Heart left ventricle (tissue), 16 donors: ENCODE data around the gene CUX1. TPM values are rescaled to one million over a fixed set of nuclear protein-coding genes. Genes with fewer than 3 reads are reported as not detected.

Source experiments
- ATAC-seq, 4 donors: fragments of 200-7000 bp; cut with Tn5 transposase; one replicate each; pipeline ENCODE4 v1.9.1; 2020 to 2022; ENCODE audit warnings: moderate library complexity in 4 of 4, mild to moderate bottlenecking in 3 of 4, moderate number of reproducible peaks in 1 of 4
- DNase-seq, 5 donors: peaks; one replicate each; pipeline ENCODE4 v3.0.0-alpha.2; 2020
- H3K27ac ChIP-seq, 12 donors: fragments of 200-600 bp; sonication (generic) in 4 of 12; one replicate each; pipeline versions ENCODE4 v1.5.0 to v1.8.0; 2016 to 2022; ENCODE audit warnings: mild to moderate bottlenecking in 2 of 12
- H3K27me3 ChIP-seq, 9 donors: fragments of 200-600 bp; sonication (generic) in 2 of 9; one replicate each; pipeline versions ENCODE4 v1.5.1 to v1.8.0; 2016 to 2022; ENCODE audit warnings: mild to moderate bottlenecking in 3 of 9
- H3K36me3 ChIP-seq, 9 donors: fragments of 200-600 bp; sonication (generic) in 2 of 9; one replicate each; pipeline versions ENCODE4 v1.5.0 to v1.8.0; 2018 to 2022; ENCODE audit warnings: mild to moderate bottlenecking in 2 of 9
- H3K4me1 ChIP-seq, 12 donors: fragments of 200-600 bp; sonication (generic) in 4 of 12; one replicate each; pipeline versions ENCODE4 v1.5.0 to v1.8.0; 2016 to 2022; ENCODE audit warnings: mild to moderate bottlenecking in 3 of 12
- H3K4me3 ChIP-seq, 12 donors: fragments of 200-600 bp; sonication (generic) in 4 of 12; one replicate each; pipeline versions ENCODE4 v1.5.0 to v1.8.0; 2017 to 2022; ENCODE audit warnings: mild to moderate bottlenecking in 9 of 12, moderate library complexity in 4 of 12
- H3K9me3 ChIP-seq, 12 donors: fragments of 200-600 bp; sonication (generic) in 4 of 12; one replicate each; pipeline versions ENCODE4 v1.5.0 to v1.8.0; 2016 to 2022; ENCODE audit warnings: mild to moderate bottlenecking in 1 of 12
- POLR2A ChIP-seq, 2 donors: fragments of 450-650 bp; IDR thresholded peaks; one replicate each; pipeline ENCODE4 v1.6.1; 2017; ENCODE audit warnings: antibody characterized with exemption in 2 of 2, mild to moderate bottlenecking in 2 of 2, moderate library complexity in 2 of 2
- WGBS, 4 donors: extraction: QIAGEN DNeasy Blood & Tissue Kit in 2 of 4; methylation state at CpG; one replicate each; pipeline versions ENCODE4 v1.1.5 to v1.1.7; 2013 to 2018; 5-methylcytosine and 5-hydroxymethylcytosine counted together
- intact Hi-C, 10 donors: fragments of 100-400 bp; cut with DNase I; formaldehyde crosslinking; loops; one replicate each; pipeline versions ENCODE4 v1.11.1 to v1.14.2; 2022
- polyA plus RNA-seq, 2 donors: library from polyadenylated mRNA; stranded (reverse); fragments of 200-250 nt; gene quantifications; one replicate each; pipeline ENCODE4 v1.2.3, GENCODE V29; 2013
- total RNA-seq, 9 donors: library from RNA; depleted of rRNA in 2 of 9; stranded (reverse); fragments of >200 nt in 2 of 9; fragmentation: NEBNext Ultra II Directional in 3 of 9; extraction: Animal tissue kit (Norgen Biotek cat#: 25700) in 3 of 9; gene quantifications; one replicate each; pipeline versions ENCODE4 v1.1.0 to v1.2.4, GENCODE V29; 2016 to 2023
- TF ChIP-seq, protein P1 (sequence below), 12 donors: fragments of 200-600 bp; sonication (generic) in 4 of 12; IDR thresholded peaks; one replicate each; pipeline versions ENCODE4 v1.5.0 to v1.8.0; 2018 to 2022; ENCODE audit warnings: antibody characterized with exemption in 12 of 12, mild to moderate bottlenecking in 5 of 12
- donor health status: ischemic (EF 13 %, LVEDD 7.1; RV severe dilation, severe dysfunction).
- donor health status: healthy with polysubstance abuse.
- donor health status: DM: no; HTN: yes; CAD: no.
- donor health status: DM: no; HTN: no; CAD: no.
- donor health status: ischemic (EF 25% LVEDD 6.9; RV normal size, moderate dysfunction).
- donor health status: ischemic (EF 25% LVEDD 5.7; RV mildly dilated, moderate dysfunction).
- donor health status: healthy.
- donor health status: DM: yes; HTN: yes; CAD: no.
- donor health status: ischemic (EF 35%, LVEDD 5.7; RV mildly dilated, moderate dysfunction).
- donor health status: nonischemic (EF 11% LVEDD 7.7; RV severe dilation, severe dysfunction).
- donor health status: DM: yes; HTN: yes; CAD: no.
- donor health status: PGD.
- donor health status: ischemic (EF 29% LVEDD 5.4; RV normal size, mild dysfunction).
- donor health status: nonischemic (EF 23%, LVEDD 6.1; RV moderate dilation, normal function).

CUX1 gene
- total and polyA plus RNA-seq, 11 donors = 51.9 to 173 (median 122) TPM

DNA sequence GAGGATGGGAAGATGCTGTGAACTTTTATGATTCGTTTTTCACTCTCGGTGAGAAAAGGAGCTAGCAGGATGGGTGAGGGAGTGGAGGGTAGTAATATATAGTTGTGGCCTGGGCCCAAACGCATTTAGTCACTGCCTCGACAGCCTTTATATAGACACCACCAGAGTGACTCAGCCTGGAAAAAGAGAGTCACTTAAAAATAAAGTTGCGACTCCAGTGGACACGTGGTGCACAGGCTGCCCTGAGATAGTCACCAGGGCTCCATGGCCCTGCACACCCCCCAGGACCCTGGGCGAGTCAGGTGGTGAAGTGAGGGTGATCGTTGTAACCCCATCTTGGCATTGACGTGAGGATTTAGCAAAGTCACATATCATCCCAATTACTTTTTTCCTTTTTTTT lies 106.7 kb downstream of the CUX1 start:
- Histone ChIP-seq H3K27ac (peak overlapping the region in 11 of 12 donors; percentile 15 to 90 (median 81)), H3K4me3 (no peak overlapping the region), H3K36me3 (peaks cover 0 to 3% (median 0%) of the 10 kb centered on the region in 9 donors), H3K4me1 (peaks cover 0 to 46% (median 24%) of the 10 kb centered on the region in 12 donors), H3K9me3 (no peaks in the 10 kb centered on the region), H3K27me3 (no peaks in the 10 kb centered on the region)
- DNase-seq (peak in 4 of 5 donors; percentile 49 to 74 (median 62)), ATAC-seq (peak; percentile 84 to 93 (median 90))
- 38 to 56% (median 42%) methylated on average over 9 of the region's 9 CpGs for WGBS, 4 donors
- intact Hi-C loops = loop anchor here in 1 of 10 donors (1.0 kb wide), 1 partner anchor 11 kb away; no protein-coding TSS in a partner anchor
- peak in 1 of 2 donors; percentile 31 for TF ChIP-seq POLR2A (IDR thresholded peaks at IDR 0.05)
- TF ChIP-seq, protein P1, sequence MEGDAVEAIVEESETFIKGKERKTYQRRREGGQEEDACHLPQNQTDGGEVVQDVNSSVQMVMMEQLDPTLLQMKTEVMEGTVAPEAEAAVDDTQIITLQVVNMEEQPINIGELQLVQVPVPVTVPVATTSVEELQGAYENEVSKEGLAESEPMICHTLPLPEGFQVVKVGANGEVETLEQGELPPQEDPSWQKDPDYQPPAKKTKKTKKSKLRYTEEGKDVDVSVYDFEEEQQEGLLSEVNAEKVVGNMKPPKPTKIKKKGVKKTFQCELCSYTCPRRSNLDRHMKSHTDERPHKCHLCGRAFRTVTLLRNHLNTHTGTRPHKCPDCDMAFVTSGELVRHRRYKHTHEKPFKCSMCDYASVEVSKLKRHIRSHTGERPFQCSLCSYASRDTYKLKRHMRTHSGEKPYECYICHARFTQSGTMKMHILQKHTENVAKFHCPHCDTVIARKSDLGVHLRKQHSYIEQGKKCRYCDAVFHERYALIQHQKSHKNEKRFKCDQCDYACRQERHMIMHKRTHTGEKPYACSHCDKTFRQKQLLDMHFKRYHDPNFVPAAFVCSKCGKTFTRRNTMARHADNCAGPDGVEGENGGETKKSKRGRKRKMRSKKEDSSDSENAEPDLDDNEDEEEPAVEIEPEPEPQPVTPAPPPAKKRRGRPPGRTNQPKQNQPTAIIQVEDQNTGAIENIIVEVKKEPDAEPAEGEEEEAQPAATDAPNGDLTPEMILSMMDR (IDR thresholded peaks at IDR 0.05) = no peak

- no peak for ATAC-seq
- peak overlapping the region in 8 of 12 donors; percentile 27 to 84 (median 48) for H3K27ac ChIP-seq
- peaks cover 0 to 50% (median 24%) of the 10 kb centered on the region in 12 donors for H3K4me1 ChIP-seq
Measured at GRCh38 chr7:101926265-101926664, 108.8 kb downstream of the CUX1 start.

DNA sequence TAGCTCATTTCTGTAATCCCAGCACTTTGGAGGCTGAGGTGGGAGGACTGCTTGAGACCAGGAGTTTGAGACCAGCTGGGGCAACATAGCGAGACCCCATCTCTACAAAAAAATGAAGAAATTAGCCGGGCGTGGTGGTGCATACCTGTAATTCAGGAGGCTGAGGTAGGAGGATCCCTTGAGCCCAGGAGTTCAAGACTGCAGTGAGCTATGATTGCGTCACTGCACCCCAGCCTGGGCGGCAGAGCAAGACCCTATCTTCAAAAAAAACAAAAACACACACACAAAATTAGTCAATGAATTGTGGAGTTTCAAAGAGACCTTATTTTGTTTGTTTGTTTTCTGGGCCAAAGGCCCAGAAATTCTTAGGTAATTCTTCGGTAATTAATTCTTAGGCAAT lies 110.0 kb downstream of the CUX1 start:
- peak in 1 of 5 donors; percentile 14 for DNase-seq
- WGBS, 4 donors = 87 to 90% (median 88%) methylated on average over 6 of the region's 6 CpGs
- Histone ChIP-seq H3K4me1 (peaks cover 0 to 43% (median 24%) of the 10 kb centered on the region in 12 donors), H3K27me3 (no peaks in the 10 kb centered on the region), H3K36me3 (no peaks in the 10 kb centered on the region), H3K27ac (peak overlapping the region in 10 of 12 donors; percentile 45 to 77 (median 66)), H3K9me3 (no peaks in the 10 kb centered on the region), H3K4me3 (peak overlapping the region in 4 of 12 donors; percentile 10 to 36 (median 24))
- no peak for ATAC-seq
- intact Hi-C loops = no loop called here
- TF ChIP-seq, protein P1 (IDR thresholded peaks at IDR 0.05) = no peak
- TF ChIP-seq POLR2A (IDR thresholded peaks at IDR 0.05) = no peak

More at GRCh38 chr7:101926265-101926664, 108.8 kb downstream of the CUX1 start:
- intact Hi-C loops = no loop called here
- TF ChIP-seq, protein P1 (IDR thresholded peaks at IDR 0.05) = no peak
- no peak for TF ChIP-seq POLR2A (IDR thresholded peaks at IDR 0.05)
- DNase-seq = peak in 1 of 5 donors; percentile 14
- Histone ChIP-seq H3K27me3 (no peaks in the 10 kb centered on the region), H3K9me3 (no peaks in the 10 kb centered on the region), H3K36me3 (no peaks in the 10 kb centered on the region), H3K4me3 (no peak overlapping the region)
- 84 to 92% (median 88%) methylated on average over 3 of the region's 3 CpGs for WGBS, 4 donors

DNA sequence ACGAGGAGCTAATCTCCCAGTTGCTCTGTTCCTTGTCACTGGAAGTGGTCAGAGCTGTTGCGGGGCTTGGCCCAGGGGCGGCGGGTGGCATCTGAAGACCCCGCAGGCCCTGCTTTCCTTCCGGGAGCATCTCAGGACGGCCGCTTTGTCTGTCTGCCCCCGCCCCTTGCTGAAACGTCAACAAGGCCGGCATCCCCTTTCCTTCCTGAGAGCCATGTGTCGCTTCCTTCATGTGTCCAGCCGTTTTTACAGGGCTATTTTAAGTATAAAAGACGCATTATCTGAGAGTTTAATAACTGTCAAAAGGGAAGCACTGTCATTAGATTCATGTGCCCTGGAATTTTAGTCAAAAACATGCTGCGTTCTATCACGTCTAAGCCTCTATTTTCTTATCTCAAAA lies 110.4 kb downstream of the CUX1 start:
- intact Hi-C loops = no loop called here
- TF ChIP-seq, protein P1 (IDR thresholded peaks at IDR 0.05) = no peak
- TF ChIP-seq POLR2A (IDR thresholded peaks at IDR 0.05) = no peak
- ATAC-seq = peak in 1 of 4 donors; percentile 65

More for the DNA sequence above, 110.4 kb downstream of the CUX1 start:
- Histone ChIP-seq H3K27me3 (no peaks in the 10 kb centered on the region), H3K4me1 (peaks cover 0 to 38% (median 21%) of the 10 kb centered on the region in 12 donors), H3K27ac (peak overlapping the region in 10 of 12 donors; percentile 45 to 77 (median 66)), H3K9me3 (no peaks in the 10 kb centered on the region), H3K36me3 (no peaks in the 10 kb centered on the region), H3K4me3 (peak overlapping the region in 5 of 12 donors; percentile 4 to 36 (median 18))
- DNase-seq = peak in 4 of 5 donors; percentile 38 to 65 (median 47)
- 16 to 34% (median 23%) methylated on average over 16 of the region's 16 CpGs for WGBS, 4 donors
